ENCODE data around the gene CNDP2. TPM values are rescaled to one million over a fixed set of nuclear protein-coding genes. Genes with fewer than 3 reads are reported as not detected.

CNDP2 gene
- total and polyA plus RNA-seq, 2 donors (not counting 1 experiment from before 2014, with no cell fraction given) = 121 to 182 TPM

- ChIA-PET CTCF (no interaction called here), POLR2A (no interaction called here)
- DNase-seq (no peak), ATAC-seq (ENCODE audit: low read depth) (no peak)
- H3K36me3 ChIP-seq (replicated peaks in 1 of 2; ENCODE audit: control extremely low read depth in 1 of 2, control insufficient read depth in 1 of 2, extremely low read depth in 1 of 2, insufficient read depth in 2 of 2, low read length in 1 of 2) = peaks cover 7 to 96% of the 10 kb centered on the region in 2 experiments
- H3K27ac Mint-ChIP-seq = no peak overlapping the region
- no peaks in the 10 kb centered on the region for H3K9me3 ChIP-seq (ENCODE audit: control extremely low read depth in 1 of 3, control insufficient read depth in 2 of 3, insufficient read depth in 1 of 3, low read length in 2 of 3)
- no peaks in the 10 kb centered on the region for H3K27me3 ChIP-seq (replicated peaks in 1 of 4; ENCODE audit: control extremely low read depth in 1 of 4, control insufficient read depth in 3 of 4, insufficient read depth in 4 of 4, low read length in 3 of 4)
- 98% methylated on average over 6 of the region's 7 CpGs for WGBS (ENCODE audit: insufficient coverage)
- no peak overlapping the region for H3K27ac ChIP-seq (ENCODE audit: low read length in 2 of 2)
- H4K20me1 ChIP-seq (ENCODE audit: control insufficient read depth, insufficient read depth, low read length, poor library complexity, severe bottlenecking) = peaks cover 86% of the 10 kb centered on the region
- H3K9me3 Mint-ChIP-seq (ENCODE audit: insufficient read depth) = no peaks in the 10 kb centered on the region
- H3K4me2 ChIP-seq (replicated peaks; ENCODE audit: low read depth, low read length, poor library complexity, severe bottlenecking) = no peak overlapping the region
- TF ChIP-seq EZH2 (IDR thresholded peaks at IDR 0.05; ENCODE audit: borderline replicate concordance, insufficient read depth, low read depth, low read length, poor library complexity, severe bottlenecking) (no peak), CTCF (IDR thresholded peaks at IDR 0.05) (no peak)
- H3K79me2 ChIP-seq (ENCODE audit: control insufficient read depth, insufficient read depth, low read length) = peaks cover 66% of the 10 kb centered on the region
- H3K4me1 Mint-ChIP-seq = peaks cover under 1% of the 10 kb centered on the region
- no peaks in the 10 kb centered on the region for H3K4me1 ChIP-seq (ENCODE audit: control insufficient read depth in 2 of 2, insufficient read depth in 2 of 2, low read length in 2 of 2)
- H3K9ac ChIP-seq (ENCODE audit: low read length) = no peak overlapping the region
- no peak overlapping the region for H3K4me3 ChIP-seq (ENCODE audit: control extremely low read depth in 1 of 5, extremely low read depth in 1 of 5, insufficient read depth in 1 of 5, low read depth in 2 of 5, low read length in 4 of 5)
- no peak overlapping the region for H2AFZ ChIP-seq (ENCODE audit: insufficient read depth, low read depth, low read length, poor library complexity, severe bottlenecking)
- H3K27me3 Mint-ChIP-seq = no peaks in the 10 kb centered on the region
- H3K4me3 Mint-ChIP-seq = no peak overlapping the region
- intact Hi-C loops (cut with micrococcal nuclease) = no loop called here
Observed at GRCh38 chr18:74511823-74512222, 15.7 kb downstream of the CNDP2 start.

- TF ChIP-seq CTCF (IDR thresholded peaks at IDR 0.05) (no peak), EZH2 (IDR thresholded peaks at IDR 0.05; ENCODE audit: borderline replicate concordance, insufficient read depth, low read depth, low read length, poor library complexity, severe bottlenecking) (no peak)
- H3K4me3 ChIP-seq (ENCODE audit: control extremely low read depth in 1 of 5, extremely low read depth in 1 of 5, insufficient read depth in 1 of 5, low read depth in 2 of 5, low read length in 4 of 5) = no peak overlapping the region
- H3K27ac ChIP-seq (ENCODE audit: low read length in 2 of 2) = no peak overlapping the region
- H3K4me1 Mint-ChIP-seq = no peaks in the 10 kb centered on the region
- H3K36me3 ChIP-seq (replicated peaks in 1 of 2; ENCODE audit: control extremely low read depth in 1 of 2, control insufficient read depth in 1 of 2, extremely low read depth in 1 of 2, insufficient read depth in 2 of 2, low read length in 1 of 2) = peaks cover 7 to 96% of the 10 kb centered on the region in 2 experiments
- H3K27me3 Mint-ChIP-seq = no peaks in the 10 kb centered on the region
- intact Hi-C loops (cut with micrococcal nuclease) = no loop called here
- no peak overlapping the region for H3K4me2 ChIP-seq (replicated peaks; ENCODE audit: low read depth, low read length, poor library complexity, severe bottlenecking)
- WGBS (ENCODE audit: insufficient coverage) = over 99% methylated on average over 13 of the region's 15 CpGs
- peaks cover 79% of the 10 kb centered on the region for H4K20me1 ChIP-seq (ENCODE audit: control insufficient read depth, insufficient read depth, low read length, poor library complexity, severe bottlenecking)
- no peaks in the 10 kb centered on the region for H3K9me3 Mint-ChIP-seq (ENCODE audit: insufficient read depth)
- ChIA-PET CTCF (interaction anchor here (1.1 kb wide), 1 partner anchor 13 kb away, joined by 3 read pairs; no protein-coding TSS in a partner anchor), POLR2A (no interaction called here)
- peak overlapping the region; percentile 10 for H3K27ac Mint-ChIP-seq
- H2AFZ ChIP-seq (ENCODE audit: insufficient read depth, low read depth, low read length, poor library complexity, severe bottlenecking) = no peak overlapping the region
- H3K9ac ChIP-seq (ENCODE audit: low read length) = no peak overlapping the region
- ATAC-seq (ENCODE audit: low read depth) (no peak), DNase-seq (no peak)
- H3K4me3 Mint-ChIP-seq = no peak overlapping the region
- no peaks in the 10 kb centered on the region for H3K9me3 ChIP-seq (ENCODE audit: control extremely low read depth in 1 of 3, control insufficient read depth in 2 of 3, insufficient read depth in 1 of 3, low read length in 2 of 3)
- no peaks in the 10 kb centered on the region for H3K27me3 ChIP-seq (replicated peaks in 1 of 4; ENCODE audit: control extremely low read depth in 1 of 4, control insufficient read depth in 3 of 4, insufficient read depth in 4 of 4, low read length in 3 of 4)
- peaks cover 60% of the 10 kb centered on the region for H3K79me2 ChIP-seq (ENCODE audit: control insufficient read depth, insufficient read depth, low read length)
- no peaks in the 10 kb centered on the region for H3K4me1 ChIP-seq (ENCODE audit: control insufficient read depth in 2 of 2, insufficient read depth in 2 of 2, low read length in 2 of 2)
Observed at GRCh38 chr18:74512321-74513053, 16.3 kb downstream of the CNDP2 start.

Measured in B cell (primary cell).